IPS DF 6.9 (cell line): Measurements from ENCODE around the gene SEC14L1.
"Not testable (repeated sequence)": the region's sequence is repeated elsewhere in the genome, so short reads cannot be mapped to it uniquely, and the experiment has no call there.

Source experiments
- DNase-seq: peaks from one replicate; pipeline ENCODE4 v3.0.0-alpha.2; 2013; ENCODE audit warnings: low read depth, low spot score
- H3K27ac ChIP-seq: one replicate; pipeline ENCODE4 v1.5.1; 2013; ENCODE audit warnings: low read length, control low read depth
- H3K27me3 ChIP-seq: 2 replicates; pipeline ENCODE4 v1.6.1; 2013; ENCODE audit warnings: mild to moderate bottlenecking, low read length; ENCODE audit not compliant: control insufficient read depth, insufficient read depth
- H3K36me3 ChIP-seq: 2 replicates; pipeline ENCODE4 v1.6.1; 2013; ENCODE audit warnings: low read length; ENCODE audit not compliant: control insufficient read depth, insufficient read depth
- H3K4me1 ChIP-seq: 2 replicates; pipeline ENCODE4 v1.6.1; 2013; ENCODE audit warnings: low read length; ENCODE audit not compliant: control insufficient read depth, insufficient read depth
- H3K4me3 ChIP-seq: 2 replicates; pipeline ENCODE4 v1.5.1; 2013; ENCODE audit warnings: mild to moderate bottlenecking, low read length
- H3K9me3 ChIP-seq: 2 replicates; pipeline ENCODE4 v1.6.1; 2013; ENCODE audit warnings: low read length, inconsistent platforms; ENCODE audit not compliant: control insufficient read depth, insufficient read depth
- WGBS: extraction: QIAGEN DNeasy Blood & Tissue Kit; methylation state at CpG from one replicate; pipeline ENCODE4 v1.1.7; 2013; ENCODE audit warnings: mixed read lengths, missing lambda C conversion rate; ENCODE audit not compliant: insufficient read length, insufficient coverage; 5-methylcytosine and 5-hydroxymethylcytosine counted together

SEC14L1 gene

DNA sequence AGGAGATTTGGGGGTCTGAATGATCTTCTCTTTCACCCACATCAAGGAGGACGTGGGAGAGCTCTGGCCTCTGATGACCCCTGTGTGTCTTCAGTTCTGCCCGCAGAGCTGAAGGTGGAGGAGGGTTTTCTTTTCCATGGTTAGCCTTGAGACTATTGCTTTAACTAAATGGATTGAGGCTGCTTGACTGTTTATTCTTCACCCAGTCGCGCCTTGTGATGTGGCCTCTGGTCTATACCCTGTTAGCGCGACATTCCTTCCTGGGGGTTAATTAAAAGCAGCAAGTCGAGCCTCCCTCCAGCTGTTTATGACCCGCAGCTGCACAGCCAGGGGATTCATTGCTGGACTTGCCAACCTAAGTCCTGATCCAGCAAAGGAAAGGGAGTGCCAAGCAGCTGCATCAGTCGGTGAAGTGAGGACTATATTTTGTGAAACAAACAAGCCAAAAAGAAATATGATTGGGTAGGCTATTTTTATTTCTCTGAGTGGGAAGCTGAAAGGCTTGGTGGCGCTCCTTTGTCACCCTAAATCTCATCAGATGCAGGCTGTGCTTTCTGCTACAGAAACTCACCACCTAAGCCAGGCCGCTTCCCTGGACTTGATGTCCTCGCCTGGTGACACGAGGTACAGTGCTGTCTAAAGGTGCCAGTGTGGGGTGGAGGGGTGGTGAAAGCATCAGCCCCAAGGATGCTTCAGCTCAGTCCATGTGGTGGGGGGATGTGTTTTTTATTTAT lies 11.0 kb upstream of the SEC14L1 start:
- Histone ChIP-seq H3K27me3 (no peaks in the 10 kb centered on the region), H3K36me3 (no peaks in the 10 kb centered on the region), H3K4me3 (no peak overlapping the region), H3K4me1 (no peaks in the 10 kb centered on the region), H3K27ac (no peak overlapping the region), H3K9me3 (no peaks in the 10 kb centered on the region)
- DNase-seq, result no peak
- no CpG with 5 or more reads among the region's 13 CpGs for WGBS

DNA sequence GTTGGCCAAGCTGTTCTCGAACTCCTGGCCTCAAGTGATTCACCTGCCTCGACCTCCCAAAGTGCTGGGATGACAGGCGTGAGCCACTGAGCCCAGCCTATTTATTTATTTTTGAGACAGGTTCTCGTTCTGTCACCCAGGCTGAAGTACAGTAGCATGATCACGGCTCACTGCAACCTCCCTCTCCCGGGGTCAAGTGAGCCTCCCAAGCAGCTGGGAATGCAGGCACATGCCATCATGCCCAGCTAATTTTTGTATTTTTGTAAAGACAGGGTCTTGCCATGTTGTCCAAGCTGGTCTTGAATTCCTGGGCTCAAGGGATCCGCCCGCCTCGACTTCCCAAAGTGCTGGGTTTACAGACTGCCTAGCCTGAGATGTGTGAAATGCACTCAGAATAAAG lies 10.2 kb upstream of the SEC14L1 start:
- no peaks in the 10 kb centered on the region for H3K27me3 ChIP-seq
- no peaks in the 10 kb centered on the region for H3K4me1 ChIP-seq
- no peak overlapping the region for H3K4me3 ChIP-seq
- no CpG with 5 or more reads among the region's 9 CpGs for WGBS
- no peak overlapping the region for H3K27ac ChIP-seq
- no peaks in the 10 kb centered on the region for H3K9me3 ChIP-seq
- H3K36me3 ChIP-seq, result no peaks in the 10 kb centered on the region
- DNase-seq, result no peak

DNA sequence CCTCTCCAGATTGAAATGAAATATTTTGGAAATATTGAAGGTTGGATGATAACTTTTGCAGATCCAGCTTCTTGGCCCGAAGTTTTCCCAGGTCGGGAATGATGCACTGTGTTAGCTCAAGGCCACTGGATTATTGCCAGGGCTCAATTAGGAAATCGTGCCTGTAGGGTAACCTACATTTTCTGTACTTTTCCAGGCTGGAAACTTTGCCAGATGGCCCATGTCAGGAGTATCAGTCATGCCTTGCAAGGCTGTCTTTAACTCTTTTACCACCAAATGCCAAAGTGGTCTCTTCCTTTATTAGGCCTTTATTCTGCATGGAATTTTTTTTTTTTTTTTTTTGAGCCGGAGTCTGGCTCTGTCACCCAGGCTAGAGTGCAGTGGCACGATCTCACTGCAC lies 8.9 kb upstream of the SEC14L1 start:
- no peaks in the 10 kb centered on the region for H3K27me3 ChIP-seq
- no peaks in the 10 kb centered on the region for H3K9me3 ChIP-seq
- whole genome bisulfite sequencing, result no CpG with 5 or more reads among the region's 5 CpGs
- H3K36me3 ChIP-seq, result no peaks in the 10 kb centered on the region
- no peak overlapping the region for H3K27ac ChIP-seq
- H3K4me1 ChIP-seq, result no peaks in the 10 kb centered on the region
- DNase-seq, result no peak
- no peak overlapping the region for H3K4me3 ChIP-seq

DNA sequence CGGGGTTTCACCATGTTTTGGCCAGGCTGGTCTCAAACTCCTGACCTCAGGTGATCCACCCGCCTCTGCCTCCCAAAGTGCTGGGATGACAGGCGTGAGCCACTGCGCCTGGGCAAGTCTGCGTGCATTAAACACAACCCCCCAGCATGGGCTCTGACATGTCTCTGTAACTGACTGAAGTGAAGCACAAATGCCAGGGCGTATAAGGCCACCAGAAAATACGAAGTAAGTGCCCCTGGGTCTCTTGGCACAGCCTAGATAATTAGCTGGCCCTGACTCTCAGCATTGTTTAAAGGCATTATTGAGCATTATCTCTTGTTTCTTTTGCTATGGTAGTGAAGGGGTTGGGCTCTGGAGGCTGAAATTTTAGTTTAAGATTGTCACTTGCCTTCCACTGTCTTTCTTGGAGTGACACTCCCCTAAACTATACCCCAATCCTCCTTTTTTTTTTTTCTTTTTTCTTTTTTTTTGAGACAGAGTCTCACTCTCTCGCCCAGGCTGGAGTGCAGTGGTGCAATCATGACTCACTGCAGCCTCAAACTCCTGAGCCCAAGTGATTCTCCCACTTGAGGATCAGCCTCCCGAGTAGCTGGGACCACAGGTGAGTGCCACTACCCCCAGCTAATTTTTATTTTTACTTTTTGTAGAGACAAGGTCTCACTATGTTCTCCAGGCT lies 8.2 kb upstream of the SEC14L1 start:
- Histone ChIP-seq H3K4me3 (no peak overlapping the region), H3K27ac (no peak overlapping the region), H3K36me3 (no peaks in the 10 kb centered on the region), H3K4me1 (no peaks in the 10 kb centered on the region), H3K27me3 (no peaks in the 10 kb centered on the region), H3K9me3 (no peaks in the 10 kb centered on the region)
- no peak for DNase-seq
- no CpG with 5 or more reads among the region's 9 CpGs for WGBS

DNA sequence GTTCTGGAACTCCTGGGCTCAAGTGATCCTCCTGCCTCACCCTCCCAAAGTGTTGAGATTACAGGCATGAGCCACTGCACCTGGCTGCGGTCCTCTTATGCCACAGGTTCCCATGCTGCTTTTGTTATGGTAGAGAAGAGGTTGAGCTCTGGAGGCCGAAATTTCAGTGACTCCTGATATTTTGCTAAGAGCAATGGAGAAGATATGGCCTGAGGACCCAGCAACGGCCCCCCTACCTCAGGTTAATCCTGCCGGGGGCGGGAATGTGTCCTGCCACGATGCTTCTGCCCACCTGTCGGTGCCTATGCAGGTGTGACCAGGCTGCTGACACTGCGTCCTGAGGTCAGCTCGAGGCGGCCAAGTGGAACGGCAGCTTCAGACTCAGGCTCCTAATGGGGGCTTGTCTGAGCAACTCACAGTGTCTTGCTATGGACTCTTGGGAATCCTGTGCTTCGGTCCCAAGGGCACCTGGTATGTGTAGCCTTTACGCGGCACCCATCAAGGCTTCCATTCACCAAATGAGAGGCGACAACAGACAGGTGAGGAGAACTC lies 7.6 kb upstream of the SEC14L1 start:
- no peak overlapping the region for H3K4me3 ChIP-seq
- no CpG with 5 or more reads among the region's 15 CpGs for WGBS
- H3K9me3 ChIP-seq, result no peaks in the 10 kb centered on the region
- H3K36me3 ChIP-seq, result no peaks in the 10 kb centered on the region
- H3K27me3 ChIP-seq, result no peaks in the 10 kb centered on the region
- no peaks in the 10 kb centered on the region for H3K4me1 ChIP-seq
- no peak overlapping the region for H3K27ac ChIP-seq
- DNase-seq, result no peak

DNA sequence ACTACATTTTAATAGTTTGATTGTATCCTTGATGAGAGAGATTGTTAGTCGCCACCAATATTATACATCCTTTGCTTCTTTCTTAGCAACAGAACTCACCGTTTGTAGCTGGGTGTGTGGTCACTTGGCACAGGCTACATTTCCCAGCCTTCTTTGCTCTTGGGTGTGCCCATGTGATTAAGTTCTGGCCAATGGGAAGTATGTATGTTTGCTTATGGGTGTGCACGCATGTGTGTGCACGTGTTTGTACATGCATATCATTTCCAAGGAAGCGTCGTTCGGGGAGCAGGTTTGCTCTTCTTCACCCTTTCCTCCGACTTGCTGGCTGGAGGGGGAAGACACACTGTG lies 4.4 kb upstream of the SEC14L1 start:
- peaks cover 2% of the 10 kb centered on the region; the same call in 1 of the 2 replicates for H3K4me1 ChIP-seq
- WGBS, result no CpG with 5 or more reads among the region's 8 CpGs
- no peak overlapping the region for H3K4me3 ChIP-seq
- H3K9me3 ChIP-seq, result no peaks in the 10 kb centered on the region
- no peaks in the 10 kb centered on the region for H3K36me3 ChIP-seq
- no peak for DNase-seq
- H3K27ac ChIP-seq, result no peak overlapping the region
- no peaks in the 10 kb centered on the region for H3K27me3 ChIP-seq

DNA sequence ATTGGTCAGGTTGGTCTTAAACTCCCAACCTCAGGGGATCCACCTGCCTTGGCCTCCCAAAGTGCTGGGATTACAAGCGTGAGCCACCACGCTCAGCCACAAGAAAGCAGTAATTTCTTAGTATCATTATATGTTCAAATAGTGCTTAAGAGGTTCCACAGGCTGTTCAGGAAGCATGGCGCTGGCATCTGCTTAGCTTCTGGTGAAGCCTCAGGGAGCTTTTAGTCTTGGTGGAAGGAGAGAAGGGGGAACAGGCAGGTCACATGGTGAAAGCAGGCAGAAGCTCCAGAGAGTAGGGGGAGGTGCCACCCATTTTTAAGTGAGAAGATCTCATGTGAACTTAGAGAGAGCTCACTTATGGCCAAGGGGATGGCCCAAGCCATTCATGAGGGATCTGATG lies 3.7 kb upstream of the SEC14L1 start:
- Histone ChIP-seq H3K9me3 (no peaks in the 10 kb centered on the region), H3K27me3 (no peaks in the 10 kb centered on the region), H3K36me3 (no peaks in the 10 kb centered on the region), H3K4me3 (no peak overlapping the region), H3K27ac (no peak overlapping the region), H3K4me1 (peaks cover 2% of the 10 kb centered on the region; the same call in 1 of the 2 replicates)
- no CpG with 5 or more reads among the region's 3 CpGs for WGBS
- no peak for DNase-seq

DNA sequence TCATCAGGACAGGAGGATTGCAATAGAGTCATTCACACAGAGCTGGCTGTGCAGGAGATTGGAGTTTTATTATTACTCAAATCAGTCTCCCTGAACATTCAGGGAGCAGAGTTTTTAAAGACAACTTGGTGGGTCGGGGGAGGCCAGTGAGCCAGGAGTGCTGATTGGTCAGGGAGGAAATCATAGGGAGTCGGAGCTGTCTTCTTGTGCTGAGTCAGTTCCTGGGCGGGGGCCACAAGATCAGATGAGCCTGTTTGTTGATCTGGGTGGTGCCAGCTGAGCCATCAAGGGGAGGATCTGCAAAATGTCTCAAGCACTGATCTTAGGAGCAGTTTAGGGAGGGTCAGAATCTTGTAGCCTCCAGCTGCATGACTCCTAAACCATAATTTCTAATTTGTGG lies 2.9 kb upstream of the SEC14L1 start:
- H3K4me1 ChIP-seq, DNase-seq, H3K27me3 ChIP-seq, H3K9me3 ChIP-seq, H3K27ac ChIP-seq, H3K4me3 ChIP-seq, H3K36me3 ChIP-seq: not testable (repeated sequence)
- no CpG with 5 or more reads among the region's 3 CpGs for WGBS

DNA sequence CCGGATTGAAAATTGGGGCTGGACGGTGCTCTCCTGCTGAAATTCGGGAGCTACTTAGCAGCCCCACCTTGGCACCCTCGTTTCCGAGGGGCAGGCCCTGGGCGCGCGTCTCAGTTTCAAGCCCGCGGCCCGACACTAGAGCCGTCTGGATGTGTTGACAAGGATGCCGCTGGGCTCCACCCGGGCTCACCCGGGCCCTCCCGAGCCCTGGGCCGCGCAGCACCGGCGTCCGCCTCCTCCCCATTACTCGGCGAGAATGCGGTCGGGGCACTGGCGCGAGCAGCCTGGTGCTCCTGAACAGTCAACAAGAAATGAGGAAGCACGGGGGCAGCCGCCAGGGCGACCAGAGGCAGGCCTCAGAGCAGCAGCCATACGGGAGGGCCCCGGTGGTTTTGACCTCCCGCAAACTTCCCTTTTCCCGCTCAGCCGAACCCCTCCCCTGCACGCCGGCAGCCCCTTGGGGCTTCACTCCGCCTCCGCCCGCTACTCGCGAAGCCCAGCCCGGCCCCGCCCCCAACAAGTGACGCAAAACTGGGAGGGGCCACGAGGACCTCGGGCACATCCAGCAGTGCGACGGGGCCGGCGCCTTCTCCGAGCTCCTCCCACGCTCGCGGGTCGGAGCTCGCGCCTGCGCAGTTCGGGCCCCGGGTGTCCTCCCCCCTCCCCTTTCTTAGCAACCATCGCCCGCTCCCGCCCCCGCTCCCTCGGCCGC lies 447 bp upstream of the SEC14L1 start:
- H3K36me3 ChIP-seq, result no peaks in the 10 kb centered on the region; the same call in 1 of the 2 replicates
- no peaks in the 10 kb centered on the region for H3K27me3 ChIP-seq
- no peaks in the 10 kb centered on the region for H3K9me3 ChIP-seq
- H3K27ac ChIP-seq, result no peak overlapping the region
- peak overlapping the region; percentile 86; the same call in 1 of the 2 replicates for H3K4me3 ChIP-seq
- peak; percentile 70 for DNase-seq
- WGBS, result no CpG with 5 or more reads among the region's 67 CpGs
- peaks cover 2% of the 10 kb centered on the region; the same call in 1 of the 2 replicates for H3K4me1 ChIP-seq

DNA sequence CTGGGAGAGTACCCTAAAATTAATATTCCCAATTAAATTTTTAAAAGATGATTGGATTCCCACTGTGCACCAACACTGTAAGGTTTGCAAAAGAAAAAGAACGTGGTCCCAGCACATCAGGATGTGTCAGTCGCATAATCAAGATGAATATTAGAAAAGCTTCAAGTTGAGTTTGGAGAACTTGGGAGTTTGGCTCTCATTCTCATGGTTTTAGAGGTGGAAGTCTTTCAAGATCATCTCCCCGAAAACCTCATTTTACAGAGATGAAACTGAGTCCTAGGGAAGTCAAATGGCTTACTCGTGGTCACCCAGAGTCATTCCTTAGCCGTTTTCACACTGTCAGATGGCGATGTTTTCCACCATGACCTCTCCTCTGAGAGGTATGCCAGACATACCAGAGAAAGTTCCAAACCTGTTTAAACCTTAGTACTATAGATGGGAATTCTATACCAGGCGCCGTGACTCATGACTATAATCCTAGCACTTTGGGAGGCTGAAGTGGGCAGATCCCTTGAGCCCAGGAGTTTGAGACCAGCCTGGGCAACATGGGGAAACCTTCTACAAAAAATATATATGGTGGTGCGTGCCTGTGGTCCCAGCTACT lies 1.2 kb downstream of the SEC14L1 start:
- no peaks in the 10 kb centered on the region for H3K27me3 ChIP-seq
- peak overlapping the region; percentile 86; the same call in 1 of the 2 replicates for H3K4me3 ChIP-seq
- no peak for DNase-seq
- WGBS, result no CpG with 5 or more reads among the region's 9 CpGs
- H3K4me1 ChIP-seq, result peaks cover 5% of the 10 kb centered on the region; the same call in 1 of the 2 replicates
- H3K36me3 ChIP-seq, result no peaks in the 10 kb centered on the region; the same call in 1 of the 2 replicates
- H3K27ac ChIP-seq, result no peak overlapping the region
- no peaks in the 10 kb centered on the region for H3K9me3 ChIP-seq
